Activated CD8-positive, alpha-beta memory T cell treated with anti-CD3 and anti-CD28 coated beads, Interleukin-2, amount 50 U/mL, for 48 hours (primary cell): Measurements from ENCODE around the gene MYH9.
"Not testable (repeated sequence)": the region's sequence is repeated elsewhere in the genome, so short reads cannot be mapped to it uniquely, and the experiment has no call there.

Experiments
- DNase-seq: peaks from one replicate; pipeline ENCODE4 v3.0.0-alpha.2; 2020

The MYH9 gene

GRCh38 chr22:36413022-36413775 lies 25.4 kb upstream of the MYH9 start:
- no peak for DNase-seq

GRCh38 chr22:36411589-36412258 lies 24.0 kb upstream of the MYH9 start:
- DNase-seq = peak; percentile 77

GRCh38 chr22:36409911-36410756 lies 22.4 kb upstream of the MYH9 start:
- peak; percentile 76 for DNase-seq

- DNase-seq = not testable (repeated sequence)
These were observed 21.8 kb upstream of the MYH9 start for GRCh38 chr22:36409554-36409910.

GRCh38 chr22:36409056-36409455 lies 21.3 kb upstream of the MYH9 start:
- DNase-seq = no peak

- DNase-seq = no peak
These were observed 19.0 kb upstream of the MYH9 start for GRCh38 chr22:36406721-36407120.

GRCh38 chr22:36405671-36406538 lies 18.1 kb upstream of the MYH9 start:
- peak; percentile 66 for DNase-seq

- DNase-seq = no peak
These were observed 17.5 kb upstream of the MYH9 start for GRCh38 chr22:36405221-36405661.

GRCh38 chr22:36404446-36404845 lies 16.7 kb upstream of the MYH9 start:
- no peak for DNase-seq

GRCh38 chr22:36399472-36399778 lies 11.7 kb upstream of the MYH9 start:
- no peak for DNase-seq

- no peak for DNase-seq
These were observed 11.1 kb upstream of the MYH9 start for GRCh38 chr22:36398601-36399471.

GRCh38 chr22:36397131-36398093 lies 9.6 kb upstream of the MYH9 start:
- DNase-seq = no peak

GRCh38 chr22:36395915-36396314 lies 8.1 kb upstream of the MYH9 start:
- no peak for DNase-seq

GRCh38 chr22:36395055-36395849 lies 7.5 kb upstream of the MYH9 start:
- no peak for DNase-seq

- no peak for DNase-seq
These were observed 3.9 kb upstream of the MYH9 start for GRCh38 chr22:36391638-36392037.

- DNase-seq = not testable (repeated sequence)
These were observed 1.4 kb upstream of the MYH9 start for GRCh38 chr22:36389122-36389521.

GRCh38 chr22:36387709-36387958 lies 133 bp downstream of the MYH9 start:
- DNase-seq = no peak

- DNase-seq = peak; percentile 84
These were observed 663 bp downstream of the MYH9 start for GRCh38 chr22:36386900-36387708.

- DNase-seq = no peak
These were observed 1.3 kb downstream of the MYH9 start for GRCh38 chr22:36386351-36386899.
